Caco-2 (cell line): ENCODE measurements around the gene PYM1. TPM values are rescaled to one million over a fixed set of nuclear protein-coding genes. Genes with fewer than 3 reads are reported as not detected.

Experiments
- BruUV-seq: library from RNA; stranded (reverse); fragments of 400-500 nt; replicated peaks from 2 replicates; lab custom pipeline; 2021; lab: Mats Ljungman, UMichigan
- CTCF ChIA-PET: fragments of 300-600 bp; sonication (Branson Sonifier 250); formaldehyde crosslinking; loops from one replicate; lab custom pipeline; 2022; ENCODE audit warnings: antibody characterized with exemption; lab: Charles Lee
- POLR2A ChIA-PET: fragments of 300-600 bp; sonication (Branson Sonifier 250); formaldehyde crosslinking; loops from one replicate; lab custom pipeline; 2022; ENCODE audit warnings: antibody characterized with exemption; lab: Charles Lee
- DNase-seq, 2 experiments: peaks; one replicate each; pipeline versions ENCODE4 v3.0.0 to v3.0.0-alpha.2; 2020 to 2022
- H3K27me3 ChIP-seq: replicated peaks from 2 replicates; pipeline ENCODE4 v1.6.0; 2011; ENCODE audit warnings: low read length; ENCODE audit not compliant: control insufficient read depth, insufficient read depth
- H3K36me3 ChIP-seq: 2 replicates; pipeline ENCODE4 v1.5.1; 2011; ENCODE audit warnings: low read length; ENCODE audit not compliant: control insufficient read depth, insufficient read depth
- H3K4me1 ChIP-seq: fragments of 250-450 bp; sonication (Bioruptor Pico); 2 replicates; pipeline ENCODE4 v1.5.1; 2020; ENCODE audit warnings: mild to moderate bottlenecking
- H3K4me3 ChIP-seq: 2 replicates; pipeline ENCODE4 v1.5.1; 2011; ENCODE audit warnings: low read depth, mild to moderate bottlenecking, control low read depth, low read length
- H3K9me3 ChIP-seq: fragments of 250-450 bp; sonication (Bioruptor Pico); 2 replicates; pipeline ENCODE4 v1.5.1; 2020; ENCODE audit warnings: mild to moderate bottlenecking, moderate library complexity
- H3K27ac Mint-ChIP-seq: one replicate; pipeline ENCODE4 v1.8.0; 2022; ENCODE audit warnings: mixed read lengths; ENCODE audit not compliant: unreplicated experiment
- H3K27me3 Mint-ChIP-seq: one replicate; pipeline ENCODE4 v1.8.0; 2022; ENCODE audit warnings: mixed read lengths; ENCODE audit not compliant: insufficient read depth, unreplicated experiment
- H3K36me3 Mint-ChIP-seq: one replicate; pipeline ENCODE4 v1.8.0; 2022; ENCODE audit warnings: mild to moderate bottlenecking, mixed read lengths; ENCODE audit not compliant: insufficient read depth, unreplicated experiment
- H3K4me1 Mint-ChIP-seq: one replicate; pipeline ENCODE4 v1.8.0; 2022; ENCODE audit warnings: low read depth, mixed read lengths; ENCODE audit not compliant: unreplicated experiment
- H3K4me3 Mint-ChIP-seq: one replicate; pipeline ENCODE4 v1.8.0; 2022; ENCODE audit warnings: mild to moderate bottlenecking, moderate library complexity, mixed read lengths; ENCODE audit not compliant: unreplicated experiment
- H3K9me3 Mint-ChIP-seq: one replicate; pipeline ENCODE4 v1.8.0; 2022; ENCODE audit warnings: mixed read lengths; ENCODE audit not compliant: unreplicated experiment
- intact Hi-C: fragments of 100-400 bp; cut with micrococcal nuclease; formaldehyde crosslinking; loops from one replicate; pipeline ENCODE4 v1.10.0; 2022; ENCODE audit not compliant: unreplicated experiment
- total RNA-seq: library from RNA; stranded (reverse); gene quantifications from 2 replicates; pipeline ENCODE4 v1.2.3, GENCODE V29; 2022
- TF ChIP-seq, protein P1 (sequence below), 2 experiments: fragments of 200-600 bp in 1 of 2; IDR thresholded peaks; 1 replicate in 1 of 2; 2 replicates in 1 of 2; pipeline versions ENCODE4 v1.5.1 to v1.8.0; 2011 to 2022; ENCODE audit warnings: antibody characterized with exemption in 1 of 2, control low read depth in 1 of 2, inconsistent platforms in 1 of 2, low read depth in 1 of 2, low read length in 1 of 2, mild to moderate bottlenecking in 1 of 2, moderate library complexity in 1 of 2; ENCODE audit not compliant: insufficient read depth in 1 of 2, severe bottlenecking in 1 of 2, unreplicated experiment in 1 of 2

Gene PYM1
- total RNA-seq, 1 experiment from 2014 or later = 47.2 TPM

DNA sequence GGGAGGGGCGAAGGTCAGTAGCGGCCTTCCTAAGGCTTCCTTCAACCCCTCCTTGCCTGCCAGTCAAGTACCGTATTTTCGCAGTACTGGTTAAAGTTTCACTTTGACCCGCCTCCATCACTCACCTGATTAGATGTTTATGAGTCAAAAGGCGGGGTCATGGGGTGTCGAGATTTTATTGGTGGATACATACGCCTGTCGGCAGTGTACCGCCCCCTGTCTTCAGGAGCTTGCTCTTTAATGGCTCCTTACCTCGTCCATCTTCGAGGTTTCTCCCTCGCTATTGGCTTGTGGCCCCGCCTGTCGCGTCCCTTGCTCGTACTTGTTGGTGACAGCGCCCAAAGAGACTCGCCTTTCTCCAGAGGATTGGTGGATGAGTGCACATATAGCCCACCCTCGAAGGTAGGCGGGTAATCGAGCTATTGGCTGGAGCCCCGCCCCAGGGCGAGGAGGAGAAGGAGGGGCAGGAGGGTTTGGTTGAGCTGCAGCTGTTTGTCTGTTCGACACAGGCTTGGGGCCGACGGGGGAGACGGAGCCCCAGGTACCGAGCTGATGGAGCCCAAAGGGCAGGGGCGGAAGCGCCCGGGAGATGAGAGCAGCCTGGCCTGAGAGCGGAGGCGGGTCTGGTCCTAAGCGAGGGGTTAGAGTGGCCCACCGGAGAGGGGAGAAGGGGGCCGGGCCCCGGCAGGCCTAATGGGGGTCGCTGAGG lies 46.1 kb upstream of the PYM1 start, which contains the start of gene RAB5B:
TSS of gene RAB5B (plus strand) at position 480 of the 709 bp plus-strand sequence. CDS start 12,883 bp downstream, outside the sequence.
- Histone ChIP-seq H3K9me3 (no peaks in the 10 kb centered on the region), H3K4me1 (peaks cover 31% of the 10 kb centered on the region), H3K36me3 (peaks cover 2% of the 10 kb centered on the region), H3K4me3 (peak within 1 kb of the TSS; percentile 92), H3K27me3 (no peaks in the 10 kb centered on the region)
- TF ChIP-seq, protein P1, sequence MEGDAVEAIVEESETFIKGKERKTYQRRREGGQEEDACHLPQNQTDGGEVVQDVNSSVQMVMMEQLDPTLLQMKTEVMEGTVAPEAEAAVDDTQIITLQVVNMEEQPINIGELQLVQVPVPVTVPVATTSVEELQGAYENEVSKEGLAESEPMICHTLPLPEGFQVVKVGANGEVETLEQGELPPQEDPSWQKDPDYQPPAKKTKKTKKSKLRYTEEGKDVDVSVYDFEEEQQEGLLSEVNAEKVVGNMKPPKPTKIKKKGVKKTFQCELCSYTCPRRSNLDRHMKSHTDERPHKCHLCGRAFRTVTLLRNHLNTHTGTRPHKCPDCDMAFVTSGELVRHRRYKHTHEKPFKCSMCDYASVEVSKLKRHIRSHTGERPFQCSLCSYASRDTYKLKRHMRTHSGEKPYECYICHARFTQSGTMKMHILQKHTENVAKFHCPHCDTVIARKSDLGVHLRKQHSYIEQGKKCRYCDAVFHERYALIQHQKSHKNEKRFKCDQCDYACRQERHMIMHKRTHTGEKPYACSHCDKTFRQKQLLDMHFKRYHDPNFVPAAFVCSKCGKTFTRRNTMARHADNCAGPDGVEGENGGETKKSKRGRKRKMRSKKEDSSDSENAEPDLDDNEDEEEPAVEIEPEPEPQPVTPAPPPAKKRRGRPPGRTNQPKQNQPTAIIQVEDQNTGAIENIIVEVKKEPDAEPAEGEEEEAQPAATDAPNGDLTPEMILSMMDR (IDR thresholded peaks at IDR 0.05; ENCODE audit: insufficient read depth in 1 of 2, low read depth in 1 of 2, low read length in 1 of 2, severe bottlenecking in 1 of 2, unreplicated experiment in 1 of 2) = peak in 1 of 2 experiments; percentile 21
- H3K27ac Mint-ChIP-seq = no peak within 1 kb of the TSS
- intact Hi-C loops = loop anchor here (1.0 to 5.0 kb wide), 6 partner anchors 17 to 664 kb away; partner anchors contain the start of genes DGKA, DNAJC14 and PA2G4
- H3K36me3 Mint-ChIP-seq = peaks cover 52% of the 10 kb centered on the region
- ChIA-PET CTCF (interaction anchor here (0.6 to 2.1 kb wide), 19 partner anchors 8 to 518 kb away, joined by 3 to 37 read pairs (median 5); partner anchors contain the start of genes DGKA, DNAJC14, ESYT1 and ORMDL2), POLR2A (interaction anchor here (0.5 to 3.0 kb wide), 26 partner anchors 8 to 294 kb away, joined by 3 to 23 read pairs (median 5); partner anchors contain the start of genes DNAJC14, ORMDL2, PA2G4 and PMEL)
- no TSS peak for BruUV-seq
- no peaks in the 10 kb centered on the region for H3K9me3 Mint-ChIP-seq
- no peaks in the 10 kb centered on the region for H3K27me3 Mint-ChIP-seq
- H3K4me3 Mint-ChIP-seq = no peak within 1 kb of the TSS
- H3K4me1 Mint-ChIP-seq = peaks cover 16% of the 10 kb centered on the region
- DNase-seq = peak; percentile 98 to 100

DNA sequence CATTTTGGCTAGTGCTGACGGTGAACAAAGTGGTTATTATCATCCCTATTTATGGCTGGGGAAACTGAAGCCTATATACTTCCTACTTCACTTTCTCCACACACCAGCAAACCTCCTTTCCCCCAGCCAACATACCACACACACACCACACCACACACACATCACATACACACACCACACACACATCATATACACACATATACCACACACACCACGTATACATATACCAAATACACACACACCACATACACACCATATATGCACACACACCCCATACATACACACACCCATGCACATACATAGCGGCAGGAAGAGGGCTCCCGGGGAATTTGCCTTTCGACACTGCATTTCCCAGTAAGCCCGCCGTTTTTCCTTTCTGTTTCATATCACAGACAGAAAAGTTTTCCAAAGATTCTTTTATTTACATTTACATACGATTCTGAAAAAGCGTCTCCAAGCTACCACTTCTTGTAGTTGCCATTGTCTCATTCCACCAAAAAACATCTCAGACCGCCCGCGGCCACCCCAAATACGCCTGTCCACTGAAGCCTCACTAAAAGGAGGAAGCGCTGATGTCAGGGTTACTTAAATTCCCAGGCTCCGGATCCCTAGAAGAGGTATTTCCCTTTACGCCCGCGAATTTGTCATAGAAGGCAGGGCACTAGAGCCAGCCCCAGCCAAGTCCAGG lies 45.4 kb upstream of the PYM1 start:
- TF ChIP-seq, protein P1 (IDR thresholded peaks at IDR 0.05; ENCODE audit: insufficient read depth in 1 of 2, low read depth in 1 of 2, low read length in 1 of 2, severe bottlenecking in 1 of 2, unreplicated experiment in 1 of 2) = no peak
- H3K27ac Mint-ChIP-seq = no peak overlapping the region
- Histone ChIP-seq H3K9me3 (no peaks in the 10 kb centered on the region), H3K4me1 (peaks cover 38% of the 10 kb centered on the region), H3K4me3 (peak overlapping the region; percentile 59), H3K27me3 (no peaks in the 10 kb centered on the region), H3K36me3 (peaks cover 2% of the 10 kb centered on the region)
- no peaks in the 10 kb centered on the region for H3K27me3 Mint-ChIP-seq
- CTCF ChIA-PET = interaction anchor here (0.9 to 2.1 kb wide), 16 partner anchors 9 to 292 kb away, joined by 3 to 37 read pairs (median 6); partner anchors contain the start of genes DGKA, ESYT1, ORMDL2 and PA2G4
- intact Hi-C loops = loop anchor here (1.0 to 5.0 kb wide), 6 partner anchors 17 to 664 kb away; partner anchors contain the start of genes DGKA, DNAJC14 and PA2G4
- BruUV-seq = TSS peak; percentile 88
- H3K36me3 Mint-ChIP-seq = peaks cover 52% of the 10 kb centered on the region
- DNase-seq = no peak
- H3K4me1 Mint-ChIP-seq = peaks cover 19% of the 10 kb centered on the region
- no peak overlapping the region for H3K4me3 Mint-ChIP-seq
- H3K9me3 Mint-ChIP-seq = no peaks in the 10 kb centered on the region
- POLR2A ChIA-PET = interaction anchor here (0.6 to 3.0 kb wide), 22 partner anchors 9 to 294 kb away, joined by 3 to 23 read pairs (median 6); partner anchors contain the start of genes DNAJC14, ORMDL2, PA2G4 and PYM1

DNA sequence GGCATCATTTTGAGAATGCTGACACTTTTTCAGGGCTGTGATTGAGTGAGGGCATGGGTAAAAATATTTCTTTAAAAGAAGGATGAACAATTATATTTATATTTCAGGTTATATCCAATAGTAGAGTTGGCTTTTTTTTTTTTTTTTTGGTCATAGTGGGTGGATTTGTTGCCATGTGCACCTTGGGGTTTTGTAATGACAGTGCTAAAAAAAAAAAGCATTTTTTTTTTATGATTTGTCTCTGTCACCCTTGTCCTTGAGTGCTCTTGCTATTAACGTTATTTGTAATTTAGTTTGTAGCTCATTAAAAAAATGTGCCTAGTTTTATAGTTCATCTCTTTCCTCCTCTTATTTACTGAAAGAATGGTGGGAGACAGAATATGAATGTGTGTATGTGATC lies 44.8 kb upstream of the PYM1 start:
- no peak overlapping the region for H3K4me3 Mint-ChIP-seq
- H3K27me3 Mint-ChIP-seq = no peaks in the 10 kb centered on the region
- Histone ChIP-seq H3K4me3 (peak overlapping the region; percentile 59), H3K9me3 (no peaks in the 10 kb centered on the region), H3K4me1 (peaks cover 42% of the 10 kb centered on the region), H3K36me3 (peaks cover 1% of the 10 kb centered on the region), H3K27me3 (no peaks in the 10 kb centered on the region)
- ChIA-PET POLR2A (no interaction called here), CTCF (no interaction called here)
- intact Hi-C loops = loop anchor here (2.0 to 5.0 kb wide), 3 partner anchors 42 to 665 kb away; partner anchors contain the start of genes DGKA and DNAJC14
- peaks cover 25% of the 10 kb centered on the region for H3K4me1 Mint-ChIP-seq
- TF ChIP-seq, protein P1 (IDR thresholded peaks at IDR 0.05; ENCODE audit: insufficient read depth in 1 of 2, low read depth in 1 of 2, low read length in 1 of 2, severe bottlenecking in 1 of 2, unreplicated experiment in 1 of 2) = no peak
- H3K9me3 Mint-ChIP-seq = no peaks in the 10 kb centered on the region
- peaks cover 53% of the 10 kb centered on the region for H3K36me3 Mint-ChIP-seq
- no peak for DNase-seq
- no peak overlapping the region for H3K27ac Mint-ChIP-seq
- BruUV-seq = no TSS peak
